H9 (cell line): ENCODE measurements around the gene DHRS2. TPM values are rescaled to one million over a fixed set of nuclear protein-coding genes. Genes with fewer than 3 reads are reported as not detected.

ENCODE experiments used
- DNase-seq: peaks from one replicate; pipeline ENCODE4 v3.0.0-alpha.2; 2017
- H2AFZ ChIP-seq: one replicate; pipeline ENCODE4 v1.6.1; 2013; ENCODE audit warnings: mild to moderate bottlenecking, low read length, control low read depth, moderate library complexity
- H2AK5ac ChIP-seq: 2 replicates; pipeline ENCODE4 v1.6.1; 2013; ENCODE audit warnings: low read length, control low read depth, mixed read lengths; ENCODE audit not compliant: insufficient read length
- H2BK120ac ChIP-seq: one replicate; pipeline ENCODE4 v1.6.1; 2013; ENCODE audit warnings: low read depth, mild to moderate bottlenecking, low read length, control low read depth, inconsistent platforms; ENCODE audit not compliant: poor library complexity, severe bottlenecking
- H2BK12ac ChIP-seq: 2 replicates; pipeline ENCODE4 v1.6.1; 2013; ENCODE audit warnings: low read length, control low read depth, mixed read lengths, low read depth; ENCODE audit not compliant: insufficient read length
- H2BK15ac ChIP-seq: 2 replicates; pipeline ENCODE4 v1.6.1; 2013; ENCODE audit warnings: low read depth, low read length, control low read depth
- H2BK20ac ChIP-seq: one replicate; pipeline ENCODE4 v1.6.1; 2013; ENCODE audit warnings: low read depth, mild to moderate bottlenecking, low read length, control low read depth, inconsistent platforms; ENCODE audit not compliant: poor library complexity, severe bottlenecking
- H2BK5ac ChIP-seq: 2 replicates; pipeline ENCODE4 v1.6.1; 2013; ENCODE audit warnings: low read length, control low read depth, mixed read lengths; ENCODE audit not compliant: insufficient read length
- H3K14ac ChIP-seq: 2 replicates; pipeline ENCODE4 v1.6.1; 2013; ENCODE audit warnings: low read length, control low read depth; ENCODE audit not compliant: insufficient read depth
- H3K18ac ChIP-seq: 2 replicates; pipeline ENCODE4 v1.6.1; 2013; ENCODE audit warnings: low read depth, mild to moderate bottlenecking, mixed read lengths, low read length, control low read depth; ENCODE audit not compliant: insufficient read length
- H3K23ac ChIP-seq: 2 replicates; pipeline ENCODE4 v1.6.1; 2013; ENCODE audit warnings: low read length, control low read depth, mixed read lengths, low read depth; ENCODE audit not compliant: insufficient read length
- H3K23me2 ChIP-seq: 2 replicates; pipeline ENCODE4 v1.6.1; 2013; ENCODE audit warnings: low read depth, mild to moderate bottlenecking, mixed read lengths, low read length, control low read depth; ENCODE audit not compliant: insufficient read length, poor library complexity, severe bottlenecking
- H3K27ac ChIP-seq: 2 replicates; pipeline ENCODE4 v1.5.1; 2013; ENCODE audit warnings: low read length, control low read depth, mixed read lengths, low read depth; ENCODE audit not compliant: insufficient read length
- H3K27me3 ChIP-seq: 2 replicates; pipeline ENCODE4 v1.6.1; 2013; ENCODE audit warnings: low read length, control low read depth, inconsistent platforms; ENCODE audit not compliant: insufficient read depth
- H3K4ac ChIP-seq: 2 replicates; pipeline ENCODE4 v1.6.1; 2013; ENCODE audit warnings: low read depth, mild to moderate bottlenecking, control low read depth, inconsistent platforms, low read length, moderate library complexity
- H3K4me1 ChIP-seq: 2 replicates; pipeline ENCODE4 v1.6.1; 2013; ENCODE audit warnings: low read length, control low read depth, inconsistent platforms; ENCODE audit not compliant: insufficient read depth
- H3K4me2 ChIP-seq: 2 replicates; pipeline ENCODE4 v1.6.1; 2013; ENCODE audit warnings: low read length, control low read depth, mixed read lengths; ENCODE audit not compliant: insufficient read length, insufficient read depth
- H3K56ac ChIP-seq: 2 replicates; pipeline ENCODE4 v1.6.1; 2013; ENCODE audit warnings: low read depth, mild to moderate bottlenecking, mixed read lengths, low read length, control low read depth; ENCODE audit not compliant: insufficient read length
- H3K79me1 ChIP-seq: 2 replicates; pipeline ENCODE4 v1.6.1; 2013; ENCODE audit warnings: low read depth, mild to moderate bottlenecking, moderate library complexity, low read length, control low read depth, inconsistent platforms; ENCODE audit not compliant: insufficient read depth, poor library complexity, severe bottlenecking
- H3K79me2 ChIP-seq: 2 replicates; pipeline ENCODE4 v1.6.1; 2013; ENCODE audit warnings: low read length, control low read depth, inconsistent platforms; ENCODE audit not compliant: insufficient read depth
- H3K9ac ChIP-seq: 2 replicates; pipeline ENCODE4 v1.6.1; 2013; ENCODE audit warnings: low read length, control low read depth, mixed read lengths; ENCODE audit not compliant: insufficient read length; ENCODE audit errors: extremely low read depth
- H3K9me3 ChIP-seq: one replicate; pipeline ENCODE4 v1.6.1; 2013; ENCODE audit warnings: low read depth, low read length, inconsistent platforms; ENCODE audit not compliant: control insufficient read depth
- H3T11ph ChIP-seq: one replicate; pipeline ENCODE4 v1.6.1; 2013; ENCODE audit warnings: mild to moderate bottlenecking, low read length, control low read depth, inconsistent platforms
- H4K20me1 ChIP-seq: one replicate; pipeline ENCODE4 v1.6.1; 2013; ENCODE audit not compliant: control insufficient read depth, insufficient read length, insufficient read depth
- H4K5ac ChIP-seq: 2 replicates; pipeline ENCODE4 v1.6.1; 2013; ENCODE audit warnings: low read depth, mild to moderate bottlenecking, mixed read lengths, low read length, control low read depth; ENCODE audit not compliant: insufficient read length
- H4K8ac ChIP-seq: replicated peaks from 2 replicates; pipeline ENCODE4 v1.6.1; 2013; ENCODE audit warnings: low read length, control low read depth, mixed read lengths, low read depth; ENCODE audit not compliant: insufficient read length
- H4K91ac ChIP-seq: 2 replicates; pipeline ENCODE4 v1.6.1; 2013; ENCODE audit warnings: low read depth, mild to moderate bottlenecking, moderate library complexity, mixed read lengths, low read length, control low read depth; ENCODE audit not compliant: insufficient read length
- H3K27ac Mint-ChIP-seq, 3 experiments: 2 replicates in 2 of 3; 3 replicates in 1 of 3; pipeline ENCODE4 v1.8.0; 2020 to 2021; ENCODE audit warnings: mixed read lengths in 3 of 3, mild to moderate bottlenecking in 1 of 3, moderate library complexity in 1 of 3
- H3K27me3 Mint-ChIP-seq: 2 replicates; pipeline ENCODE4 v1.8.0; 2021; ENCODE audit warnings: low read depth, mild to moderate bottlenecking, moderate library complexity, mixed read lengths
- H3K36me3 Mint-ChIP-seq, 3 experiments: 2 replicates in 2 of 3; 3 replicates in 1 of 3; pipeline ENCODE4 v1.8.0; 2020 to 2021; ENCODE audit warnings: low read depth in 3 of 3, mixed read lengths in 3 of 3; ENCODE audit not compliant: insufficient read depth in 1 of 3
- H3K4me1 Mint-ChIP-seq, 2 experiments: 2 replicates each; pipeline ENCODE4 v1.8.0; 2020; ENCODE audit warnings: mixed read lengths in 2 of 2
- H3K4me3 Mint-ChIP-seq, 2 experiments: 2 replicates in 1 of 2; 3 replicates in 1 of 2; pipeline ENCODE4 v1.8.0; 2020 to 2021; ENCODE audit warnings: mild to moderate bottlenecking in 2 of 2, mixed read lengths in 2 of 2, moderate library complexity in 1 of 2
- H3K9me3 Mint-ChIP-seq, 2 experiments: 2 replicates in 1 of 2; 3 replicates in 1 of 2; pipeline ENCODE4 v1.8.0; 2020; ENCODE audit warnings: mild to moderate bottlenecking in 2 of 2, mixed read lengths in 2 of 2, moderate library complexity in 1 of 2
- CTCF ChIP-seq: fragments of 200-600 bp; sonication (generic); conservative IDR thresholded peaks from 3 replicates; pipeline ENCODE4 v1.8.0; 2021; ENCODE audit warnings: antibody characterized with exemption, mild to moderate bottlenecking
- total RNA-seq: library from RNA; stranded (reverse); gene quantifications from 2 replicates; pipeline ENCODE4 v1.2.1, GENCODE V29; 2021

Gene DHRS2
- total RNA-seq, 1 experiment from 2014 or later, result 0.66 TPM

GRCh38 chr14:23626946-23627345 is 9.2 kb upstream of the DHRS2 start:
- H3K27me3 Mint-ChIP-seq, result no peaks in the 10 kb centered on the region; the same call in none of the 2 replicates
- no peaks in the 10 kb centered on the region for H3K27me3 ChIP-seq
- H3K4me1 Mint-ChIP-seq, result peaks cover 4% of the 10 kb centered on the region in 2 experiments
- H2AK5ac ChIP-seq, result no peak overlapping the region
- H3K14ac ChIP-seq, result no peak overlapping the region
- H3K23me2 ChIP-seq, result no peaks in the 10 kb centered on the region
- H4K5ac ChIP-seq, result no peak overlapping the region
- no peak overlapping the region for H2BK15ac ChIP-seq
- peaks cover 25% of the 10 kb centered on the region for H3K9me3 ChIP-seq
- no peak overlapping the region for H3K27ac Mint-ChIP-seq
- H2BK120ac ChIP-seq, result no peak overlapping the region
- peaks cover 0 to 16% (median 0%) of the 10 kb centered on the region in 3 experiments; a peak in 4 of 7 replicates for H3K36me3 Mint-ChIP-seq
- H3K9ac ChIP-seq, result no peak overlapping the region
- no peak overlapping the region for H3K27ac ChIP-seq
- no peak overlapping the region for H3K56ac ChIP-seq
- no peaks in the 10 kb centered on the region for H3K79me1 ChIP-seq
- no peaks in the 10 kb centered on the region for H4K20me1 ChIP-seq
- H4K8ac ChIP-seq, result no peak overlapping the region
- H2BK20ac ChIP-seq, result no peak overlapping the region
- no peak overlapping the region for H3T11ph ChIP-seq
- no peak overlapping the region for H2BK12ac ChIP-seq
- H3K9me3 Mint-ChIP-seq, result peaks cover 44 to 46% of the 10 kb centered on the region in 2 experiments
- no peaks in the 10 kb centered on the region for H3K79me2 ChIP-seq
- no peak overlapping the region for H4K91ac ChIP-seq
- no peak overlapping the region for H3K4me3 Mint-ChIP-seq
- no peak for DNase-seq
- TF ChIP-seq CTCF, result no peak
- no peaks in the 10 kb centered on the region for H3K4me1 ChIP-seq
- no peak overlapping the region for H2BK5ac ChIP-seq
- no peak overlapping the region for H3K4ac ChIP-seq
- no peak overlapping the region for H3K23ac ChIP-seq
- H3K18ac ChIP-seq, result no peak overlapping the region
- no peak overlapping the region for H2AFZ ChIP-seq
- H3K4me2 ChIP-seq, result no peak overlapping the region
